Activated CD4-positive, alpha-beta T cell treated with anti-CD3 and anti-CD28 coated beads for 36 hours (primary cell): ENCODE data around the gene DZIP1. TPM values are rescaled to one million over a fixed set of nuclear protein-coding genes. Genes with fewer than 3 reads are reported as not detected.
A peak's percentile ranks its signal among the peaks of the same experiment; 100 is the strongest.

ENCODE experiments used
- ATAC-seq: fragments of 200-7000 bp; cut with Tn5 transposase; one replicate; pipeline ENCODE4 v1.10.0; 2021; ENCODE audit warnings: mild to moderate bottlenecking, moderate library complexity
- CTCF ChIA-PET: fragments of 350-600 bp; sonication (Branson Sonifier 250); formaldehyde crosslinking; loops from one replicate; lab custom pipeline; 2021; ENCODE audit warnings: antibody characterized with exemption; lab: Charles Lee
- POLR2A ChIA-PET: fragments of 350-600 bp; sonication (Branson Sonifier 250); formaldehyde crosslinking; loops from one replicate; lab custom pipeline; 2021; ENCODE audit warnings: antibody characterized with exemption, inconsistent platforms; lab: Charles Lee
- DNase-seq: peaks from one replicate; pipeline ENCODE4 v3.0.0-alpha.2; 2020
- H3K27ac Mint-ChIP-seq: one replicate; pipeline ENCODE4 v1.8.0; 2021; ENCODE audit warnings: mixed read lengths
- H3K27me3 Mint-ChIP-seq: one replicate; pipeline ENCODE4 v1.8.0; 2021; ENCODE audit warnings: mixed read lengths
- H3K36me3 Mint-ChIP-seq: one replicate; pipeline ENCODE4 v1.8.0; 2021; ENCODE audit warnings: low read depth, mixed read lengths
- H3K4me1 Mint-ChIP-seq: one replicate; pipeline ENCODE4 v1.8.0; 2021; ENCODE audit warnings: mixed read lengths
- H3K4me3 Mint-ChIP-seq: one replicate; pipeline ENCODE4 v1.8.0; 2021; ENCODE audit warnings: mild to moderate bottlenecking, moderate library complexity, mixed read lengths
- H3K9me3 Mint-ChIP-seq: one replicate; pipeline ENCODE4 v1.8.0; 2021; ENCODE audit warnings: low read depth, mixed read lengths
- intact Hi-C, 2 experiments: fragments of 100-400 bp; cut with DNase I in 1 of 2; cut with micrococcal nuclease in 1 of 2; formaldehyde crosslinking; loops; one replicate each; pipeline versions ENCODE4 v1.14.2 to v1.15.1; 2022 to 2024; cut with DNase I, micrococcal nuclease
- total RNA-seq, 2 experiments: library from RNA; stranded (reverse); gene quantifications; one replicate each; pipeline ENCODE4 v1.2.3, GENCODE V29; 2021

DZIP1 gene
- total RNA-seq, 2 experiments from 2014 or later: 0.33 to 0.39 TPM

- Mint-ChIP-seq H3K27ac (no peak overlapping the region), H3K36me3 (no peaks in the 10 kb centered on the region), H3K4me3 (no peak overlapping the region), H3K9me3 (no peaks in the 10 kb centered on the region), H3K27me3 (peaks cover 19% of the 10 kb centered on the region), H3K4me1 (no peaks in the 10 kb centered on the region)
- ATAC-seq (no peak), DNase-seq (no peak)
- POLR2A ChIA-PET: no interaction called here
- CTCF ChIA-PET: interaction anchor here (0.7 kb wide), 1 partner anchor 19 kb away, joined by 3 read pairs; no protein-coding TSS in a partner anchor
- intact Hi-C loops: no loop called here
Measured at GRCh38 chr13:95601906-95602305, 42.6 kb downstream of the DZIP1 start.

DNA sequence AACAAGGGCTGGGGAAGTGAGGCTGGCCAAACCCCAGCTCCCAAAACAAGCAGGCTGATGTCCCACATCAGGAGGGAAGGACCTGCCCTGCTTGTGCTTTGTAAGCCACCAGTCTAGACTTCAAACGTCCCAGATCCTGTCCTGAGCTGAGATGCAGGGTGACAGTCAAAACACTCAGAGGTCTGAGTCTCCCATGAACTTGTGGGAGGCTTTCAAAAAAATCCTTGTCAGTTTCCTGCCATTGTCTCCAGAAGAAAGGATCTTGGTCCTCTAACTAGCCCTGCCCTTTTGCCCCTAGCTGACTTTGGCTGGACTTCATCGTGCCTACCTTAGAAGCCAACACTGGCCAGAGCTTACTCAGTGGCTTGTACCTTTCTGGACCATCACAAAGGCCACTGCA lies 43.3 kb downstream of the DZIP1 start:
- H3K4me1 Mint-ChIP-seq: no peaks in the 10 kb centered on the region
- H3K27ac Mint-ChIP-seq: no peak overlapping the region
- POLR2A ChIA-PET: no interaction called here
- ATAC-seq (no peak), DNase-seq (no peak)
- intact Hi-C loops: no loop called here
- CTCF ChIA-PET: no interaction called here
- H3K9me3 Mint-ChIP-seq: no peaks in the 10 kb centered on the region
- peaks cover 16% of the 10 kb centered on the region for H3K27me3 Mint-ChIP-seq
- no peak overlapping the region for H3K4me3 Mint-ChIP-seq
- H3K36me3 Mint-ChIP-seq: no peaks in the 10 kb centered on the region

- DNase-seq (no peak), ATAC-seq (no peak)
- Mint-ChIP-seq H3K4me3 (no peak overlapping the region), H3K36me3 (no peaks in the 10 kb centered on the region), H3K27ac (no peak overlapping the region), H3K27me3 (peaks cover 5% of the 10 kb centered on the region), H3K4me1 (no peaks in the 10 kb centered on the region), H3K9me3 (no peaks in the 10 kb centered on the region)
- POLR2A ChIA-PET: no interaction called here
- intact Hi-C loops: no loop called here
- CTCF ChIA-PET: no interaction called here
Measured at GRCh38 chr13:95596701-95597100, 47.8 kb downstream of the DZIP1 start.

- Mint-ChIP-seq H3K4me3 (no peak overlapping the region), H3K27me3 (peaks cover 3% of the 10 kb centered on the region), H3K27ac (no peak overlapping the region), H3K36me3 (no peaks in the 10 kb centered on the region), H3K4me1 (no peaks in the 10 kb centered on the region), H3K9me3 (no peaks in the 10 kb centered on the region)
- intact Hi-C loops: no loop called here
- ChIA-PET CTCF (no interaction called here), POLR2A (no interaction called here)
- DNase-seq (no peak), ATAC-seq (no peak)
Measured at GRCh38 chr13:95593462-95593861, 51.0 kb downstream of the DZIP1 start.

DNA sequence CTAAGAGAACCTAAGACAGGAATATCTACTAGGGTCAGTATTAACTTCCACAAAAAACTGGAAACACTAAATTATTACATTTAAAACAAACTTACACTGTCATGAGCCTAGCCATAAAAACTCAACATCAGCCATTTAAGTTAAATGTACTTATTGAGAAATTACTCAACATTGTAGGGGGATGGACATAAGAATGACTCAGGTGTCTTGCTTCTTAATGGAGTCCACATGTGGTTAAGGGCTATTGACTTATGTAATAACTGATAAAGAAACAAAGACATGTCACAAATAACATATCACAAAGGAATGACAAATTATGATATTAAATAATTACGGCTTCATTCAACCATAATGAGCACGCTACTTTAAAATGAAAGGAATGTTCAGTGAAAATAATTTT lies 55.8 kb downstream of the DZIP1 start:
- Mint-ChIP-seq H3K27me3 (peaks cover 5% of the 10 kb centered on the region), H3K27ac (no peak overlapping the region), H3K4me1 (no peaks in the 10 kb centered on the region), H3K36me3 (no peaks in the 10 kb centered on the region), H3K4me3 (no peak overlapping the region), H3K9me3 (no peaks in the 10 kb centered on the region)
- ATAC-seq (no peak), DNase-seq (no peak)
- ChIA-PET CTCF (no interaction called here), POLR2A (no interaction called here)
- intact Hi-C loops: no loop called here

- ATAC-seq (no peak), DNase-seq (no peak)
- Mint-ChIP-seq H3K4me1 (no peaks in the 10 kb centered on the region), H3K36me3 (no peaks in the 10 kb centered on the region), H3K27me3 (peaks cover 5% of the 10 kb centered on the region), H3K4me3 (no peak overlapping the region), H3K9me3 (no peaks in the 10 kb centered on the region), H3K27ac (no peak overlapping the region)
- CTCF ChIA-PET: no interaction called here
- POLR2A ChIA-PET: no interaction called here
- intact Hi-C loops: no loop called here
Measured at GRCh38 chr13:95588134-95588533, 56.4 kb downstream of the DZIP1 start.

GRCh38 chr13:95585867-95586266 lies 58.6 kb downstream of the DZIP1 start:
- no peak for ATAC-seq

DNA sequence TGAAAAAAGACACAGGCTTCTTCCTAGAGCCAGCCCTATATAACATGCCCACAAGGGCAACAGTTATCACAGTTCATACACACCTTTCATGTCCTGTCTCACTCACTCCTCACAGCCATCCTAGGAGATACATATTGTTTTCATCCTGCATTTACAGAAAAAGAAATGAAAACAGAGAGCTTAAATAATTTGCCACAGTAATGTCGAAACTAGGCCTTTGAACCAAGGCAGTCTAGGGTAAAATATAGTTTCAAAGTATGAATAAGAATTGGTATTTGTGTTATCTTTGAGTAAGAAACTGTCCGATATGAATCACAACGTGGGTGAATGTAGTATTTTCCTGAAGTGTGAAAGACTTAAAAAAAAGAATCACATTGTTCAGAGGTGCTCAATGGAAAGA lies 65.2 kb downstream of the DZIP1 start:
- ChIA-PET POLR2A (no interaction called here), CTCF (no interaction called here)
- Mint-ChIP-seq H3K4me1 (peaks cover 8% of the 10 kb centered on the region), H3K27ac (no peak overlapping the region), H3K4me3 (no peak overlapping the region), H3K36me3 (no peaks in the 10 kb centered on the region), H3K27me3 (peaks cover 4% of the 10 kb centered on the region), H3K9me3 (no peaks in the 10 kb centered on the region)
- DNase-seq: no peak
- intact Hi-C loops: no loop called here
- ATAC-seq: peak; percentile 85

More at GRCh38 chr13:95585867-95586266, 58.6 kb downstream of the DZIP1 start:
- intact Hi-C loops: no loop called here
- Mint-ChIP-seq H3K36me3 (no peaks in the 10 kb centered on the region), H3K27ac (no peak overlapping the region), H3K4me1 (no peaks in the 10 kb centered on the region), H3K27me3 (peaks cover 6% of the 10 kb centered on the region), H3K4me3 (no peak overlapping the region), H3K9me3 (no peaks in the 10 kb centered on the region)
- ChIA-PET POLR2A (no interaction called here), CTCF (interaction anchor here (1.0 kb wide), 1 partner anchor 49 kb away, joined by 3 read pairs; no protein-coding TSS in a partner anchor)
- no peak for DNase-seq

DNA sequence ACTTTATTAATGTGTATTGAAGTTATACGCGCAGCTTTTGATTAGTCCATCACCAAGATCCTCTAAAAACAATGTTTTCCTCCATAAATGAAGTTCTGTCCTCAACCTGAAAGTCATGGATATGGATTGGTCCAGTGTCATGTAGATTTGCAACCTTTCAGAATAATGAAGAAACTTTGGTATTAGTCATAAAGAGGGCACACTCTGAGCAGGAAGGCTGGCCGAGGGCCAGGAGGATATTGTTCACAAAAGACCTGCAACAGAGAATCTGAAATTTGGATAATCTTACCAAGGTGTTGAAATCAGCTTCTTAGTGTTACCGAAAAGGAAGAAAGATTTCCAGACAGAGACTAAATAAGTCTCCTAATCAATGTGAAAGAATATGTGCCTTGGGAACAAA lies 71.3 kb downstream of the DZIP1 start:
- ATAC-seq: no peak
- POLR2A ChIA-PET: no interaction called here

GRCh38 chr13:95571941-95572340 lies 72.6 kb downstream of the DZIP1 start:
- Mint-ChIP-seq H3K27me3 (peaks cover 17% of the 10 kb centered on the region), H3K36me3 (no peaks in the 10 kb centered on the region), H3K4me3 (no peak overlapping the region), H3K9me3 (no peaks in the 10 kb centered on the region), H3K4me1 (no peaks in the 10 kb centered on the region), H3K27ac (no peak overlapping the region)
- POLR2A ChIA-PET: no interaction called here
- intact Hi-C loops: no loop called here
- CTCF ChIA-PET: interaction anchor here (0.7 to 1.4 kb wide), 3 partner anchors 10 to 383 kb away, joined by 3 to 4 read pairs (median 3); no protein-coding TSS in a partner anchor
- DNase-seq: no peak
- ATAC-seq: no peak

More for the DNA sequence above, 71.3 kb downstream of the DZIP1 start:
- intact Hi-C loops: no loop called here
- no peak for DNase-seq
- no peak overlapping the region for H3K27ac Mint-ChIP-seq
- peaks cover 10% of the 10 kb centered on the region for H3K27me3 Mint-ChIP-seq
- H3K36me3 Mint-ChIP-seq: no peaks in the 10 kb centered on the region
- CTCF ChIA-PET: interaction anchor here (1.4 kb wide), 1 partner anchor 36 kb away, joined by 3 read pairs; no protein-coding TSS in a partner anchor
- H3K4me1 Mint-ChIP-seq: no peaks in the 10 kb centered on the region
- no peak overlapping the region for H3K4me3 Mint-ChIP-seq
- no peaks in the 10 kb centered on the region for H3K9me3 Mint-ChIP-seq

- Mint-ChIP-seq H3K27me3 (peaks cover 18% of the 10 kb centered on the region), H3K9me3 (peaks cover 2% of the 10 kb centered on the region), H3K4me3 (no peak overlapping the region), H3K27ac (no peak overlapping the region), H3K36me3 (no peaks in the 10 kb centered on the region), H3K4me1 (no peaks in the 10 kb centered on the region)
- ATAC-seq (no peak), DNase-seq (no peak)
- ChIA-PET CTCF (no interaction called here), POLR2A (no interaction called here)
- intact Hi-C loops: no loop called here
Measured at GRCh38 chr13:95570016-95570415, 74.5 kb downstream of the DZIP1 start.

- ATAC-seq (no peak), DNase-seq (no peak)
- POLR2A ChIA-PET: no interaction called here
- CTCF ChIA-PET: no interaction called here
- Mint-ChIP-seq H3K9me3 (peaks cover 2% of the 10 kb centered on the region), H3K36me3 (no peaks in the 10 kb centered on the region), H3K27me3 (peaks cover 16% of the 10 kb centered on the region), H3K4me1 (no peaks in the 10 kb centered on the region), H3K27ac (no peak overlapping the region), H3K4me3 (no peak overlapping the region)
- intact Hi-C loops: no loop called here
Measured at GRCh38 chr13:95568131-95568530, 76.4 kb downstream of the DZIP1 start.
